Endothelial cell of umbilical vein (primary cell): ENCODE measurements around the gene GLI3. TPM values are rescaled to one million over a fixed set of nuclear protein-coding genes. Genes with fewer than 3 reads are reported as not detected.
A peak's percentile ranks its signal among the peaks of the same experiment; 100 is the strongest.

ENCODE experiments used
- BruUV-seq: library from RNA; stranded (reverse); fragments of 400-500 nt; replicated peaks from 2 replicates; lab custom pipeline; 2021; lab: Mats Ljungman, UMichigan
- CTCF ChIA-PET: fragments of 300-600, 350-600 bp; sonication (Branson Sonifier 250); formaldehyde crosslinking; loops from one replicate; lab custom pipeline; 2021; ENCODE audit warnings: antibody characterized with exemption, inconsistent platforms; lab: Charles Lee
- POLR2A ChIA-PET: fragments of 300-600, 350-600 bp; sonication (Branson Sonifier 250); formaldehyde crosslinking; loops from one replicate; lab custom pipeline; 2021; ENCODE audit warnings: antibody characterized with exemption, inconsistent platforms; lab: Charles Lee
- DNase-seq: peaks from one replicate; pipeline ENCODE4 v3.0.0-alpha.2; 2011; ENCODE audit warnings: low read depth, low spot score
- FAIRE-seq: peaks from 2 replicates; lab custom pipeline; 2011; peaks lifted over from hg19 to GRCh38; lab: Jason Lieb, UNC
- H2AFZ ChIP-seq: 2 replicates; pipeline ENCODE4 v1.6.0; 2012; ENCODE audit warnings: low read depth, low read length, control low read depth, inconsistent platforms
- H3K27ac ChIP-seq: 2 replicates; pipeline ENCODE4 v1.5.1; 2011; ENCODE audit warnings: low read depth, mild to moderate bottlenecking, control low read depth, low read length, moderate library complexity; ENCODE audit not compliant: insufficient read depth
- H3K27me3 ChIP-seq, 2 experiments: 2 replicates each; pipeline versions ENCODE4 v1.6.0 to v1.6.1; 2011; ENCODE audit warnings: low read length in 2 of 2, mixed read lengths in 1 of 2; ENCODE audit not compliant: control insufficient read depth in 2 of 2, insufficient read depth in 2 of 2
- H3K36me3 ChIP-seq, 2 experiments: 2 replicates in 1 of 2; 3 replicates in 1 of 2; pipeline ENCODE4 v1.5.1; 2011; ENCODE audit warnings: low read length in 2 of 2, mild to moderate bottlenecking in 1 of 2, moderate library complexity in 1 of 2; ENCODE audit not compliant: control insufficient read depth in 2 of 2, insufficient read depth in 2 of 2; ENCODE audit errors: extremely low read depth in 1 of 2
- H3K4me1 ChIP-seq: 3 replicates; pipeline ENCODE4 v1.5.1; 2011; ENCODE audit warnings: mild to moderate bottlenecking, low read length; ENCODE audit not compliant: control insufficient read depth, insufficient read depth; ENCODE audit errors: extremely low read depth
- H3K4me2 ChIP-seq: 2 replicates; pipeline ENCODE4 v1.6.1; 2011; ENCODE audit warnings: low read length, control low read depth, mixed read lengths; ENCODE audit not compliant: insufficient read depth
- H3K4me3 ChIP-seq, 3 experiments: fragments of 200-600 bp in 1 of 3; sonication (generic), shearing (Covaris generic) in 1 of 3; replicated peaks in 1 of 3; 2 replicates each; pipeline ENCODE4 v1.5.1; 2011 to 2016; ENCODE audit warnings: control low read depth in 3 of 3, low read length in 3 of 3, mild to moderate bottlenecking in 2 of 3, inconsistent platforms in 1 of 3, low read depth in 1 of 3, moderate library complexity in 1 of 3; ENCODE audit not compliant: insufficient read depth in 1 of 3
- H3K79me2 ChIP-seq: 2 replicates; pipeline ENCODE4 v1.6.0; 2012; ENCODE audit warnings: low read length, inconsistent platforms; ENCODE audit not compliant: control insufficient read depth, insufficient read depth
- H3K9ac ChIP-seq: replicated peaks from 2 replicates; pipeline ENCODE3; 2011; ENCODE audit warnings: low read length, control low read depth; ENCODE audit not compliant: insufficient read depth; ENCODE audit errors: extremely low read depth
- H3K9me1 ChIP-seq: replicated peaks from 3 replicates; pipeline ENCODE4 v1.6.0; 2011; ENCODE audit warnings: mild to moderate bottlenecking, low read length; ENCODE audit not compliant: control insufficient read depth, insufficient read depth; ENCODE audit errors: extremely low read depth
- H3K9me3 ChIP-seq: replicated peaks from 2 replicates; pipeline ENCODE4 v1.5.1; 2012; ENCODE audit warnings: low read length, inconsistent platforms; ENCODE audit not compliant: control insufficient read depth, insufficient read depth
- H4K20me1 ChIP-seq: replicated peaks from 2 replicates; pipeline ENCODE3; 2011; ENCODE audit warnings: mild to moderate bottlenecking, low read length; ENCODE audit not compliant: control insufficient read depth, insufficient read depth; ENCODE audit errors: extremely low read depth
- CTCF ChIP-seq, 2 donors: IDR thresholded peaks; 1 replicate in 1 of 2; 2 replicates in 1 of 2; pipeline ENCODE4 v1.5.1; 2011; ENCODE audit warnings: low read length in 2 of 2, mild to moderate bottlenecking in 2 of 2, moderate library complexity in 2 of 2, control low read depth in 1 of 2, inconsistent platforms in 1 of 2, low read depth in 1 of 2; ENCODE audit not compliant: insufficient read depth in 1 of 2; ENCODE audit errors: extremely low read depth in 1 of 2
- FOS ChIP-seq: IDR thresholded peaks from 2 replicates; pipeline ENCODE4 v1.6.1; 2011; ENCODE audit warnings: mild to moderate bottlenecking, low read length, moderate library complexity, borderline replicate concordance; ENCODE audit not compliant: insufficient read depth
- GATA2 ChIP-seq: IDR thresholded peaks from 2 replicates; pipeline ENCODE4 v1.7.0; 2011; ENCODE audit warnings: low read depth, mild to moderate bottlenecking, moderate library complexity, mixed read lengths, low read length; ENCODE audit not compliant: insufficient read length, insufficient read depth
- MAX ChIP-seq: IDR thresholded peaks from 2 replicates; pipeline ENCODE4 v1.6.1; 2011; ENCODE audit not compliant: insufficient read depth, insufficient read length
- POLR2A ChIP-seq: IDR thresholded peaks from 2 replicates; pipeline ENCODE4 v1.6.1; 2012; ENCODE audit warnings: low read depth, mild to moderate bottlenecking, control low read depth, low read length
- dilution Hi-C: fragments of 300-500 bp; cut with MboI; formaldehyde crosslinking; loops from one replicate; pipeline ENCODE4 v1.15.0; 2019; ENCODE audit warnings: low sequenced_read_pairs; ENCODE audit not compliant: extremely low pct_ligation_motif_present
- intact Hi-C: fragments of 100-400 bp; cut with micrococcal nuclease; formaldehyde crosslinking; loops from one replicate; pipeline ENCODE4 v1.10.0; 2022
- polyA plus RNA-seq, 4 experiments: library from polyadenylated mRNA; depleted of rRNA in 3 of 4; stranded (reverse) in 3 of 4; unstranded in 1 of 4; fragments of >200 nt; gene quantifications; 2 replicates each; pipeline versions ENCODE4 v1.2.1 to v1.2.3, GENCODE V29; 2011 to 2012; ENCODE audit warnings: missing spikeins in 1 of 4
- total RNA-seq: library from RNA; stranded (reverse); gene quantifications from 2 replicates; pipeline ENCODE4 v1.2.3, GENCODE V29; 2021

GLI3 gene
- total and polyA plus RNA-seq, 2 donors (not counting 3 experiments of a cell fraction or from before 2014, with no cell fraction given): 6.0 to 24.9 TPM

GRCh38 chr7:42144604-42145003, 92.4 kb downstream of the GLI3 start:
- FAIRE-seq: no peak
- Histone ChIP-seq H3K4me2 (peak overlapping the region; percentile 36), H3K9ac (no peak overlapping the region), H3K36me3 (peaks cover 0 to 2% of the 10 kb centered on the region in 2 experiments), H3K27me3 (no peaks in the 10 kb centered on the region), H4K20me1 (peaks cover 2% of the 10 kb centered on the region), H3K27ac (no peak overlapping the region), H3K4me3 (no peak overlapping the region), H3K9me1 (no peaks in the 10 kb centered on the region), H3K4me1 (peaks cover 4% of the 10 kb centered on the region), H3K9me3 (no peaks in the 10 kb centered on the region), H3K79me2 (no peaks in the 10 kb centered on the region), H2AFZ (no peak overlapping the region)
- TF ChIP-seq CTCF (IDR thresholded peaks at IDR 0.05; ENCODE audit: extremely low read depth in 1 of 2, insufficient read depth in 1 of 2, low read depth in 1 of 2, low read length in 2 of 2) (no peak), POLR2A (no peak), MAX (no peak), FOS (no peak), GATA2 (no peak)
- dilution Hi-C loops (no loop called here), intact Hi-C loops (no loop called here)
- ChIA-PET CTCF (interaction anchor here (0.6 to 1.0 kb wide), 2 partner anchors 12 to 167 kb away, joined by 3 read pairs; no protein-coding TSS in a partner anchor), POLR2A (no interaction called here)
- peak; percentile 33 for DNase-seq
- BruUV-seq: no TSS peak
